ENCODE data around the gene HBZ. TPM values are rescaled to one million over a fixed set of nuclear protein-coding genes. Genes with fewer than 3 reads are reported as not detected.

HBZ gene
- total and polyA plus RNA-seq, 9 of the 15 experiments (the other 6 are each of a cell fraction or from before 2014, with no cell fraction given): 58.0 to 610 (median 113) TPM

- TF ChIP-seq CHD7 (IDR thresholded peaks at IDR 0.05; ENCODE audit: low read depth, low read length): no peak
- TF ChIP-seq HEY1 (CRISPR knock-in tag; IDR thresholded peaks at IDR 0.05; ENCODE audit: borderline replicate concordance): no peak
- TF ChIP-seq SOX6 (IDR thresholded peaks at IDR 0.05): peak; percentile 73
- no peak for TF ChIP-seq ARID2 (IDR thresholded peaks at IDR 0.05)
- TF ChIP-seq PCBP2 (IDR thresholded peaks at IDR 0.05; ENCODE audit: low read depth, low read length, poor library complexity, severe bottlenecking): no peak
- TF ChIP-seq HDAC8 (tag; IDR thresholded peaks at IDR 0.05): 0 out of 2 replicates have a peak, but pooled peaks have one; percentile 11
- no peak for TF ChIP-seq SFPQ (IDR thresholded peaks at IDR 0.05; ENCODE audit: low read depth, low read length)
- TF ChIP-seq DIDO1 (tag; IDR thresholded peaks at IDR 0.05; ENCODE audit: low read depth): no peak
- TF ChIP-seq HBP1 (CRISPR knock-in tag; IDR thresholded peaks at IDR 0.05): no peak
These were observed 28.5 kb downstream of the HBZ start (continued) for GRCh38 chr16:180681-181564.
